PC-3 (cell line): Measurements from ENCODE around the gene IWS1. TPM values are rescaled to one million over a fixed set of nuclear protein-coding genes. Genes with fewer than 3 reads are reported as not detected.

Source experiments
- ATAC-seq: fragments of 200-7000 bp; cut with Tn5 transposase; 2 replicates; pipeline ENCODE4 v1.9.1; 2020; ENCODE audit warnings: mild to moderate bottlenecking, moderate library complexity
- BruUV-seq: library from RNA; stranded (reverse); fragments of 400-500 nt; replicated peaks from 2 replicates; lab custom pipeline; 2021; lab: Mats Ljungman, UMichigan
- CTCF ChIA-PET: fragments of 300-600 bp; sonication (Branson Sonifier 250); formaldehyde crosslinking; loops from one replicate; lab custom pipeline; 2022; ENCODE audit warnings: antibody characterized with exemption; lab: Charles Lee
- POLR2A ChIA-PET: fragments of 300-600 bp; sonication (Branson Sonifier 250); formaldehyde crosslinking; loops from one replicate; lab custom pipeline; 2022; ENCODE audit warnings: antibody characterized with exemption; ENCODE audit not compliant: unreplicated experiment; lab: Charles Lee
- DNase-seq: peaks from one replicate; pipeline ENCODE4 v3.0.0-alpha.2; 2015
- H2AFZ ChIP-seq: fragments of 300-600 bp; sonication (generic); 2 replicates; pipeline ENCODE4 v1.6.0; 2016; ENCODE audit warnings: antibody characterized with exemption, low read length
- H3F3A ChIP-seq: fragments of 300-600 bp; sonication (generic); one replicate; pipeline ENCODE4 v1.6.0; 2017; ENCODE audit warnings: antibody characterized with exemption, low read length, control low read depth, mild to moderate bottlenecking; ENCODE audit not compliant: unreplicated experiment
- H3K27ac ChIP-seq: fragments of 300-600 bp; sonication (generic); 2 replicates; pipeline ENCODE4 v1.5.1; 2016; ENCODE audit warnings: mild to moderate bottlenecking, low read length
- H3K27me3 ChIP-seq: fragments of 300-600 bp; sonication (generic); 2 replicates; pipeline ENCODE4 v1.6.1; 2016; ENCODE audit warnings: low read length, mixed read lengths
- H3K36me3 ChIP-seq: fragments of 300-600 bp; sonication (generic); 2 replicates; pipeline ENCODE4 v1.6.1; 2016; ENCODE audit warnings: low read depth, mixed run types, low read length, mixed read lengths
- H3K4me1 ChIP-seq: fragments of 300-600 bp; sonication (generic); 2 replicates; pipeline ENCODE4 v1.5.1; 2016; ENCODE audit warnings: low read length; ENCODE audit not compliant: insufficient read depth
- H3K4me2 ChIP-seq: fragments of 300-600 bp; sonication (generic); 2 replicates; pipeline ENCODE4 v1.6.0; 2016; ENCODE audit warnings: low read length
- H3K4me3 ChIP-seq: fragments of 300-600 bp; sonication (generic); 2 replicates; pipeline ENCODE4 v1.5.1; 2016; ENCODE audit warnings: mild to moderate bottlenecking, low read length, mixed read lengths
- H3K79me2 ChIP-seq: fragments of 300-600 bp; sonication (generic); 2 replicates; pipeline ENCODE4 v1.6.1; 2017; ENCODE audit warnings: low read length, mixed read lengths
- H3K9ac ChIP-seq: fragments of 300-600 bp; sonication (generic); 2 replicates; pipeline ENCODE4 v1.6.0; 2016; ENCODE audit warnings: mild to moderate bottlenecking, low read length
- H3K9me2 ChIP-seq: fragments of 300-600 bp; sonication (generic); replicated peaks from 2 replicates; pipeline ENCODE4 v1.6.1; 2016; ENCODE audit warnings: mixed run types, low read length, mixed read lengths
- H3K9me3 ChIP-seq: fragments of 300-600 bp; sonication (generic); 2 replicates; pipeline ENCODE4 v1.6.1; 2016; ENCODE audit warnings: low read length, mixed read lengths
- H4K20me1 ChIP-seq: fragments of 300-600 bp; sonication (generic); 2 replicates; pipeline ENCODE4 v1.6.1; 2016; ENCODE audit warnings: low read length, mixed read lengths
- CTCF ChIP-seq: fragments of 300-600 bp; sonication (generic); conservative IDR thresholded peaks from 2 replicates; pipeline ENCODE4 v1.5.1; 2017; ENCODE audit warnings: antibody characterized with exemption, low read depth, mild to moderate bottlenecking, low read length
- EZH2 ChIP-seq: fragments of 300-600 bp; sonication (generic); IDR thresholded peaks from one replicate; pipeline ENCODE4 v1.6.1; 2017; ENCODE audit warnings: antibody characterized with exemption, mild to moderate bottlenecking, low read length; ENCODE audit not compliant: unreplicated experiment
- EZH2phosphoT487 ChIP-seq: fragments of 300-600 bp; sonication (generic); IDR thresholded peaks from 2 replicates; pipeline ENCODE4 v1.6.1; 2018; ENCODE audit warnings: mild to moderate bottlenecking, antibody characterized with exemption, low read length, borderline replicate concordance
- intact Hi-C: fragments of 100-400 bp; cut with micrococcal nuclease; formaldehyde crosslinking; loops from 2 replicates; pipeline ENCODE4 v1.9.0; 2023
- total RNA-seq: library from RNA; depleted of rRNA; stranded (reverse); fragments of >200 nt; gene quantifications from 2 replicates; pipeline ENCODE4 v1.2.3, GENCODE V29; 2014

IWS1 gene
- total RNA-seq, 1 experiment from 2014 or later: 51.4 TPM

GRCh38 chr2:127462461-127462860 lies 63.8 kb downstream of the IWS1 start:
- POLR2A ChIA-PET: no interaction called here
- H3K27me3 ChIP-seq: no peaks in the 10 kb centered on the region
- H3K36me3 ChIP-seq: no peaks in the 10 kb centered on the region
- no peak for DNase-seq
- intact Hi-C loops: no loop called here
- no peaks in the 10 kb centered on the region for H3F3A ChIP-seq
- BruUV-seq: no TSS peak
- no peak for TF ChIP-seq EZH2phosphoT487
- no peak for TF ChIP-seq EZH2
- TF ChIP-seq CTCF: no peak
- H3K9me3 ChIP-seq: no peaks in the 10 kb centered on the region
- CTCF ChIA-PET: no interaction called here
- H3K4me1 ChIP-seq: no peaks in the 10 kb centered on the region
- H2AFZ ChIP-seq: no peak overlapping the region
- H4K20me1 ChIP-seq: no peaks in the 10 kb centered on the region
- H3K27ac ChIP-seq: no peak overlapping the region
- H3K79me2 ChIP-seq: no peaks in the 10 kb centered on the region
- no peak overlapping the region for H3K9ac ChIP-seq
- no peak overlapping the region for H3K4me3 ChIP-seq
- ATAC-seq: no peak
- no peak overlapping the region for H3K4me2 ChIP-seq
- no peaks in the 10 kb centered on the region for H3K9me2 ChIP-seq

GRCh38 chr2:127456960-127457359 lies 69.3 kb downstream of the IWS1 start:
- Histone ChIP-seq H3F3A (no peaks in the 10 kb centered on the region), H3K27ac (no peak overlapping the region), H3K27me3 (no peaks in the 10 kb centered on the region), H3K9me2 (no peaks in the 10 kb centered on the region), H3K4me2 (no peak overlapping the region), H4K20me1 (no peaks in the 10 kb centered on the region), H3K9me3 (no peaks in the 10 kb centered on the region), H3K9ac (no peak overlapping the region), H3K79me2 (no peaks in the 10 kb centered on the region), H3K36me3 (no peaks in the 10 kb centered on the region), H3K4me3 (no peak overlapping the region), H2AFZ (no peak overlapping the region), H3K4me1 (peaks cover 13% of the 10 kb centered on the region)
- intact Hi-C loops: no loop called here
- TF ChIP-seq CTCF: no peak
- no peak for TF ChIP-seq EZH2
- TF ChIP-seq EZH2phosphoT487: no peak
- no TSS peak for BruUV-seq
- POLR2A ChIA-PET: no interaction called here
- CTCF ChIA-PET: no interaction called here
- DNase-seq (no peak), ATAC-seq (no peak)

GRCh38 chr2:127455566-127456493 lies 70.5 kb downstream of the IWS1 start:
- H3K9ac ChIP-seq: no peak overlapping the region
- no peak overlapping the region for H3K4me3 ChIP-seq
- CTCF ChIA-PET: no interaction called here
- DNase-seq (no peak), ATAC-seq (no peak)
- POLR2A ChIA-PET: no interaction called here
- no peak overlapping the region for H2AFZ ChIP-seq
- H3K9me2 ChIP-seq: no peaks in the 10 kb centered on the region
- H4K20me1 ChIP-seq: no peaks in the 10 kb centered on the region
- TF ChIP-seq EZH2phosphoT487: no peak
- no peak for TF ChIP-seq CTCF
- TF ChIP-seq EZH2: no peak
- H3K36me3 ChIP-seq: no peaks in the 10 kb centered on the region
- intact Hi-C loops: loop anchor here (2.0 kb wide), 1 partner anchor 23 kb away; no protein-coding TSS in a partner anchor
- H3K79me2 ChIP-seq: no peaks in the 10 kb centered on the region
- BruUV-seq: no TSS peak
- H3K4me1 ChIP-seq: peaks cover 13% of the 10 kb centered on the region
- peak overlapping the region; percentile 44; the same call in 1 of the 2 replicates for H3K4me2 ChIP-seq
- H3K9me3 ChIP-seq: no peaks in the 10 kb centered on the region
- H3K27ac ChIP-seq: no peak overlapping the region
- H3F3A ChIP-seq: no peaks in the 10 kb centered on the region
- no peaks in the 10 kb centered on the region for H3K27me3 ChIP-seq
